HG03575 (cell line): ENCODE data around the gene CCDC187.

Source experiments
- ATAC-seq: cut with Tn5 transposase; IDR thresholded peaks from one replicate; pipeline ENCODE4 v1.9.1; 2021; ENCODE audit not compliant: unreplicated experiment, insufficient number of reproducible peaks, low FRiP score; ENCODE audit errors: extremely low read depth

Gene CCDC187

DNA sequence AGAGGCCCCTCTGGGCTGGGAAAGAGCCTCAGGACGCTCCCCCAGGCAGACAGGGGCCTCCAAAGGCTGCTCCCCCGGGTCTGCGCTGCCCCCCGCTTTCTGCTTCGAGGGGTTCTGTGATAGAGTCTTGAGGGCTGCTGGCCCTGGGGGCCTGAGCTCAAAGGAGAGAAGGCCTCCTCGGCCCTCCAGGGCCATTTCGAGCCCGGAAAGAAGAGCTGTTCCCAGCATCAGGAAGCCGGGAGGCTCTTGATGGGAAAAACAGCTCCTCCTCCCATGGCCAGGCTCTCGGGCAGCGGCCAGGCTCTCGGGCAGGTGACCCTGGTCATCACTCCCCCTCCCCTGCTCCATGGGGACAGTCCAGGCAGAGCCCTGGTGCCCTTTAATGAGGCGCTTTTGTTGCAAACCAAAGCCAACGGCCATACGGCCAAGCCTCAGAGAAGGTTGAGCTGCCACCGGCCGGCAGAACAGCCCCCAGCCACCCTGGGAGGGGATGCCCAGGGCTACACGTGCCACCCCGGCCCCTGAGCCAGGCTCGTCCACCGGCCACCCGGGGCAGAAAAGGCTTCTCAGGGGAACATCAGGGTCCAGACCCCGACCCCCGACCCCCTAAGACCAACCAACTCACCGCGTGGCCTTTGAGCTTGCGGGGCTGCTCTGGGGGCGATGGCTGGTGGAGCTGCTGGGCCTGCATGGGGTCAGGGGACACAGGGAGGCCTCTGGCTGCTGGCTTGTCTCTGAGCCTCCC, 42.0 kb downstream of the CCDC187 start:
- ATAC-seq, result no peak

DNA sequence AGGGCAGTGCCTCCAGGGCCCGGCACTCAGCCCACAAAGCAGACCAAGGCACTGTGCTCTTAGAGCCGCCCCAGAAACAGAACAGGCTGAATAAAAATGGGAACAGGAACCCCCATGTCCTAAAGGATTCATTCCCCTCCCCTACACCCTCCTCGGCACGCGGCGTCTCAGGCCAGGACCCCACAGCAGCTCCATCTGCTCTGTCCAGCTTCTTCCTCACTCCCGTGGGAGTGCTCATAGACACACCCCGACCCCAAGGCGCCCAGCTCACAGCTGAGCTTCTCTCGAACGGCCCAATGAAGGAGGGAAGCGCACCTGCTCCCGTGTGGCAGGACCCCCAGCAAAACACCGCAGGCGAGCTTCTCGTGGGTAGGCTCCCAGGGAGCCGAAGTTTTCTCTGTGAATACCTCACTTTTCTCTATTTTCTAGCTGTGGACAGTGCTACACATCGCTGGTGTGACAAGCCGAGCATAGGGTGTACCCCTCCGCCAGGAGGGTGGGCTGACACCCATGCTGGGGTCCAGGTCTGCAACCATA, 42.9 kb downstream of the CCDC187 start:
- ATAC-seq, result no peak

DNA sequence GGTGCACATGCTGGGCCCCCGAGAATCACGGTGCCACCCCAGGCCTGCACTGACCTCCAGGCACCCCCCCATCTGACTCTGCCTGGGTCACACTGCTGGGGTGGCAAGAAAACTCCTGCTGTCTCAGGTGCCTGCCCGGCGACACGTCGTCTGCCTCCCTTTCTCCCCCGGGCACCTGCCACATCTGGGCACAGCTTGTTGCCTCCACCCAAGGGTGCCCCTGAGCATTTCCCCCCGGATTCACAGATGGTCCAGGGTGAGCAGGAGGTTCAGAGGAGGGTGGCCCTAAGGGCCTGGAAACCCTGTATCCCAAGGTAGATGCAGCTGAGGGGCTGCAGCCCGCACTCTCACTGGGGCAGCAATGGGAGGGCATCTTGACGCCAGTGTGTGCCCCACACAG, 43.4 kb downstream of the CCDC187 start:
- ATAC-seq, result no peak

DNA sequence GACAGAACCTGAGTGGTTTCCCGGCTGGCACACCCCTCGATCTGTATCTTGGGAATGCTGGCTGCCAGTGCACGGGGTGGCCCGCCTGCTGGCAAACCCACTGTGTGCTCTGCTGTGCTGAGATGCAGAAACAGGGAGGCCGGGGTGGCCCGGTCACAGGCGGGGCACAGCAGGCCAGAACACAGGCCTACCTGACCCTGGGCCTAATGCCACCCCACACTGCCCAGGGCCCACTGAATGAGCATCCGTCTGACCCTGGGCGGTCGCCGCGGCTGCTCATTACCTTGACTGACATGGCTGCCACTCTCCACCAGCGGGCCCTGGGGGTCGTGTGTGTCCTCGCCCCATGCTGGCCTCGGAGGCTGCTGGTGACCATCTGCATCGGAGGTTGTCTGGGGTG, 44.1 kb downstream of the CCDC187 start:
- no peak for ATAC-seq

DNA sequence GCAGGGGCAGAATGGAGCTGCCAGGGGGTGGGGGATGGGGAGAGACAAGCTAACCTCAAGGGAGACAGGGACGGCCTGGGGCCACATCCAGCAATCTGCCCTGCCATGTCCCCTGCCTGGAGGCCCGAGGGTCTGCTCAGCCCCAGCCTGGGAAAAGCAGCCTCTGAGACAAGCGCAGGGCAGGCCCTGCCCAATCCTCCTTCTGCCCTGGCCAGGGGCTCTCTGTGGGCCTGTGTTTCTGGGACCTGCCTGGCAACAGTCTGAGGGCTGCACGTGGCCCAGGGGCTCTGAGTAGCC, 44.4 kb downstream of the CCDC187 start:
- ATAC-seq, result no peak

DNA sequence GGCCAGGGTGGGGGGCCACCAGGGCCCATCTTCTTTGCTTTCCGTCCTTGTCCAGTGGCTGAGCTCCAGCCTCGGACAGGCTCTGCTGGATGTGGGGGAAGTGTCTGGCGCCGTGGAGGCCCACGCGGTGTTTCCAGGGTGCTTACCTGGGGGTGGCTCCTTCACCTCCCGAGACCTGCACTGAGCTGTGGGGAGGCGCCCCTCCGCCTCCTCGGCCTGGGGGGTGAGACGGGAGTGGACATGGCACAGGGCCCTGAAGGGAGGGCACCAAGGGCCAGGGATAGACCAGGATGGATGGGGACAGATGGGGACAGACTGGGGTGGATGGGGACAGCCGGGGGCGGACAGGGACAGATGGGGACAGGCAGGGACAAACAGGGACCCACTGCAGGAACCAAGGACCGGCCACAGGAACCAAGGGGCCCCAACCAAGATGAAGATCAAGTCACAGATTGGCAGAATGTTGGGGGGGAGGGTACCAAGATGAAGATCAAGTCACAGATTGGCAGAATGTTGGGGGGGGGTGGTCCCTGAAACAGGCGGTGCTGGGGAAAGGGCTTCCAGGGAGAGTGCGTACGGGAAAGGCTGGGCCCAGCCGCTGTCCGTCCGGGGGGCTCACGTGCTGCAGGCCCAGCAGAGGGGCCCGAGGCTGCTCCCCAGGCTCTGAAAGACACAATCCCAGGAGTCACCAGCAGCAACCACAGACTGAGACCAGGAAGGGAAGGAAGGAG, 44.9 kb downstream of the CCDC187 start:
- no peak for ATAC-seq

DNA sequence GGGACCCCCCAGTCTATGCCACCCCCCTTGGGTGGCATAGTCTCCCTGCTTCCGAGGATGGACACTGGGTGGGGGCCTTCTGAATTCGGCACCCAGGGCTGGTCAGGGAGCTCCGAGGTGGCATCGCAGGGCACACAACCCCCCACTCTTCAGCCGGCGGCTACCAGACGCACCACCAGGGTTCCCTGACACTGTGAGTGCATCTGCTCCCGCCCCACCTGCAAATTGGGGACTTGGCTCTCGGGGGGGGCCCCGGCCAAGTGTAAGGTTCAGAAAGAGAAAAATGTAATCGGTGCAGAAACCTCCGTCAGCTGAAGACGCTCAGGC, 45.6 kb downstream of the CCDC187 start:
- no peak for ATAC-seq

DNA sequence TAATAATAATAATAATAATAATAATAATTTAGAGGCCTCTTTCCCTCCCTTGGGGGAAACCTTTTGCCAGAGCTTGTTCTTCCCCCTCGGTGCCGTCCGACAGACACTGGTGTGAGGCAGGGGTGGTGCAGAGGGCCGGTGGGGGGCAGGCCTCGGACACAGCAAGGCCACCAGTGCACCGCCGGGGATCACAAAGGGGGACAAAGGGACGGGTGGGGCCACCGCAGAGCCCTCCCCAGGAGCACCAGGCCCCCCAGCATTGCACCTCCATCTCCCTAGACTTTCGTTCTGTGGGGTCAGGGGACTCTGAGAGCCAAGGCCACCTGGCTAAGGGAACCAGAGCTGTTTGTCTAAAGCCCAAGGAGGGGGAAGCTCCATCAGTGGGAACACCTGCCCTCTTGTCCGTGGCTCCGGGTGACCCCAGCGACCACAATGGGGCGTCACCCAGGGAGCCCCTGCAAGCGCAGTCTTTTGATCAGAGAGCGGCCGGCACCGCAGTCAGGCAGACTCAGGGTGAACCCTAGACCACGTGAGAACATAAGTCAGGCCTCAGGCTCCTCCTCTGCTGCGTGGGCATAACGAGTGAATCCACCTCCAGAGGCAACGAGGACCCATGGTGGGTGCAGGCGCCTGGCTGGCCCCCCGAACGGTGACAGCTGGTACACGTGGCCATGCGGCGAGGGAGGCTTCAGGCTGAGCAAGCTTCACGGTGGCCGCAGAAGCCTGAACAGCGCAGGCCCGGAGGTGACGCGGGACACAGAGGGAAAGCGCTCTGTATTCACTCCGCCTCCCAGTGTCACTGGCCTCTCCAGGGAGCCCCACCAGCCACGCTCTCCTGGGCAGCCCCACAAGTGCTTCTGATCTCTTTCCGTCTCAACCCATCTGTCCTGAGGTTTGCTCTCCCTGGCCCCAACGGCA, 46.3 kb downstream of the CCDC187 start:
- no peak for ATAC-seq

DNA sequence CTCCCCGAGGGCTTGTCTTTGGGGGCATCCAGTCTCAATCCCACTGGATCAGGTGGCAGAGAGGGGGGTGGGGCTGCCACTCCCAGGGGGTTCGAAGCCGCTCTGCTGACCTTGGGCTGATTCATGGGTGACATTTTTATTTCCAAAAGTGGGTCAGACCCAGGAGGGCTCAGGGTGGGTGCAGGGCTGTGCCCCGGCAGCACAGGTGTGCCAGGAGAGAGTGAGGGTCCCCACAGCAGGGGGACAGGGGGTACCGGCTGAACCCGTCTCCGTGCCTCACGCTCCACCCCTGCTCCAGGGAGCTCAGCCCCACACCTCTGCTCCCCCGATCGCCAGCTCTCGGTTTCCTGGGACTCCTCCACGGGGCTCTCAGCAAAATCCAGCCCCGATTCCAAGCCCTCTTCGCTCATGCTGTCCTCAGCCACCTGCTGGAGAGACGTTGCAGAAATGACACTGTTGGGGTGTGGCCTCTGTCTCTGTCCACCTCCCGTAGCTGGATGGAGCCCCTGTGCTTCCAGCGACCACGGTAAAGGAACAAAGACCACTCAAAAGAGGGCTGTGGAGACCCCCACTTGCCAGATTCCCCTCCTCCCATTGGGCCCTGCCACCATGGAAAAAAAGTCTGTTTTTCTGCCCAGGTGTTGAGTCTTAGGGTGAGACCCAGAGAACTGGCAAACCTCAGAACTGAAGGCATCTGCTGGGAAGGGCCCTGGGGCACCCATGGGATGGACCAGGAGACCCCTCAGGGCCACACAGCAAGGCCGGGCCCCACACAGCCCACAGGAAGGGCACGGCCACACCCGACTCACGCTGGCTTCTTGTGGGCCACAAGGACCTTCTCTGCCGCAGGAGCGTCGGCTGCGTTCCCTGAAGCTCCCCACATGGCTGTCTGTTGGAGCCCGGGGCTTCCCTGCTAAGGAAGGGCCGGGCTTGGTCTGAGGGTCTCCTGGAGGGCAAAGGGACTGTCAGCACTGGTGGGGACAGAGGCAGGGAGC, 47.7 kb downstream of the CCDC187 start:
- no peak for ATAC-seq

DNA sequence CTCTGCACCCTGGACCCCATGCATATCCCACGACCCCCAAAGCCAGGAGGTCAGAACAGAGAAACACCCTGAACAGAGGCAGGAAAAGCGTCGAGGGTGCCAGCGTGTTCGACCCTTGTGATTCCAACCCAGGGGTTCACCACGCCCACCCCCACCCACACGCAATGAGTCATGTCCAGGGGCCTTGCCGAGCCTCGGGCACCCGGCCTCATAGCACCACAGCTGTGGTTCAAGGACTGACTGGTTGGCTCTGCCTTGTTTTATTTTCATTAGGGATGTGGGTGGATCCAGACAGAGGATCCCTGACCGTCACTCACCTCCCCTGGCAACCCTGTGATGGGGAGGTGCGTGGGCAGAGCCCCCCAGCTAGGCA, 48.7 kb downstream of the CCDC187 start:
- ATAC-seq, result no peak

DNA sequence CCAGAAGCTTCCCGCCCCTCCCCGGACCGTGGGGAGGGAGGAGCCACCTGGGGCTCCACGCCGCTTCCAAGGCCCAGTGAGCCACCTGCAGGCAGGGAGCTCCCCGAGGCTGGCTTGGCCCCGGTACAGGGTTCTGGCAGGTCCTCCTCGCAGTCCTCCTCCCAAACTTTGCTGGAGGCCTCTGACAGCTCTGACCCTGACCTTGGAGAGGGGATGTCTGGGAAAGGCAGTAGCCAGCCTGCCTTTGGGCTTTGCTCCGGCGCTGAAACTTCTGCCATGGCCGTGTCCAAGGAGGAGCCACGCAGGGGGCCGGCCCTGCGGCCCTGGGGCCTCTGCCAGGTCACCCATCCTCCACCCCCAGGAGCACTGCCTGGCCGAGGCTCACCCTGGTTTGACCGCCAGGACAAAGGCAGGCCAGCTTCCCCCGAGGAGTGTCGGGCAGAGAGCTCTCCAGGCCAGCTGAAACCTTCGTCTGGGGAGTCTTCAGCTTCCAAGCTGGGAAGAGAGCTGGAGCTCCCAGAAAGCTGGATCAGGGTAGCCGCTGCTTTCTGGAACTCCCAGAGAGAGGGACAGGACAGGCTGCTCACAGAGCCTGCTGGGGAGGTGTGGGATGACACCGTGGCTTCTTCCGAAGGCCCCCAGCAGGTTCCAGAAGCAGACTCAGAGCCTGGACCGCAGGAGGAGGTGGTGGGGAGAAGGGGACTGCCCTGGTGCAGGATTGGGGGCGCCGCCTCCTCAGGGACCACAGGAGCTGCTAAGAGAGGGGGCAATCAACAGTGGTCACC, 49.3 kb downstream of the CCDC187 start:
- no peak for ATAC-seq

DNA sequence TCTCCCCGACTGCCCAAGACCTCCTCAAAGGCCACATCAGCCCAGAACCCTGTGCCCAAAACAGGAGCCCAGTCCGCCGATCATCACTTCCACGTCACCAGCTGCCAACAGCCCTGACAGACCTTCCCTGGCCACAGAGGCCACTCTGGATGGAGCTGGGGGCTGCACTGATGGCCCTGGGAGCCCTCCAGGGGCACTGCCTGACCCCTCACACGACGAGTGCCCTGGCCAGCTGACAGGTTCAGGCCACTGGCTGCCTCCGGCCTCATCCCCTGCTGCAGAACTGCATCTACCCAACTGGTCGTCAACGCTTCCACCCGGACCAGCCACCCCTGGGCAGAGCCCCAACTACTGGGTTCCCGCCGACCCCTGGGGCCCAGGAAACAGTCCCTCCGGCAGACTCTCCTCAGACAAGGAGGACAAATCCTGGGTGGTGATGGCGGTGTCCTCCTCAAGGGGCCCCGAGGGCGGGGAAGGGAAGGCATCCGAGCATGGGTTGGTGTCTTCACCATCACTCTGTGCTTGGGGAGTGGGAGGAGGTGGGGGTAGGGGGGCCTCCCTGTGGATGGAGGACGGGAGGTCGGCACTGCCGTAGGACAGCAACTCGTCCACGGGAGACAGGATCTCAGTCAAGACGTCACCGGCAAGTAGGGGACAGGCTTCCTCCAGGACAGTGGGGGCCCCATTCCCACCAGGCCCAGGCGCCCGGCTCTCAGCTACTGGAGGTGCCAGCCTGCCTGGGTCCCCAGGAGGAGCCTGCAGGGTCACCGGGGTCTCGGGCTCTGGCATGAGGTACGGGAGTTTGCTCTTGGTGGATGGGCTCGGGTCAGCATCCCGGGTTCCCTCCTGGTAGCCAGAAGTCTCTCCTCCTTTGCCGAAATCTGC, 50.4 kb downstream of the CCDC187 start:
- ATAC-seq, result no peak

DNA sequence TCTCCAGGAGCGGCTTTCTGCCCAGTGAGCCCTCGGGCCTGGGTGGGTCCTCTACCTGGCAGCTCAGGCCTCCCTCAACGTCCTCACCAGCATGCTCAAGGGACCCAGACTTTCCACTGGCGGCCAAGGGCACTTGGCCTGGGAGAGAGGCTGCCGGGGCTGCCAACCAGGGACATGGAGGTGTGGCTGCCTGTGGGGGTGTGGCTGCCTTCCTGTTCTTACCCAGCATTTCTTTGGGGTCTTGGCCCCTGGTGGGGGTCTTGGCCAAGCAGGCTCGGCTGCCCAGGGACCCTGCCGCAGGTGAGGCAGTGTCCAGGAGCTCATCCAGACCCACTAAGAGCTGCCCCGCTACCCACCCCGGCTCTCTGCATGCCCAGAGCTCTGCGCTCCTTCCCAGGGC, 51.0 kb downstream of the CCDC187 start:
- no peak for ATAC-seq

DNA sequence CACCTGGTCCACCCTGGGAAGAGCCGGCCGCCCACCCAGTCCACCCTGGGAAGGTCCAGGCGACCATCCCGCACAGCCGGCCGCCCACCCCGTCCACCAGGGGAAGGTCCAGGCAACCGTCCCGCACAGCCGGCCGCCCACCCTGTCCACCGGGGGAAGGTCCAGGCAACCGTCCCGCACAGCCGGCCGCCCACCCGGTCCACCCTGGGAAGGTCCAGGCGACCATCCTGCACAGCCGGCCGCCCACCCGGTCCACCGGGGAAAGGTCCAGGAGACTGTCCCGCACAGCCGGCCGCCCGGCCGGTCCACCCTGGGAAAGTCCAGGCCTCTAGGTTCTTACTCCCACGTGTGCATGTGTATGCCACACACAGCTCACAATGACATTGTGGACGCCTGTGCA, 51.6 kb downstream of the CCDC187 start:
- no peak for ATAC-seq

DNA sequence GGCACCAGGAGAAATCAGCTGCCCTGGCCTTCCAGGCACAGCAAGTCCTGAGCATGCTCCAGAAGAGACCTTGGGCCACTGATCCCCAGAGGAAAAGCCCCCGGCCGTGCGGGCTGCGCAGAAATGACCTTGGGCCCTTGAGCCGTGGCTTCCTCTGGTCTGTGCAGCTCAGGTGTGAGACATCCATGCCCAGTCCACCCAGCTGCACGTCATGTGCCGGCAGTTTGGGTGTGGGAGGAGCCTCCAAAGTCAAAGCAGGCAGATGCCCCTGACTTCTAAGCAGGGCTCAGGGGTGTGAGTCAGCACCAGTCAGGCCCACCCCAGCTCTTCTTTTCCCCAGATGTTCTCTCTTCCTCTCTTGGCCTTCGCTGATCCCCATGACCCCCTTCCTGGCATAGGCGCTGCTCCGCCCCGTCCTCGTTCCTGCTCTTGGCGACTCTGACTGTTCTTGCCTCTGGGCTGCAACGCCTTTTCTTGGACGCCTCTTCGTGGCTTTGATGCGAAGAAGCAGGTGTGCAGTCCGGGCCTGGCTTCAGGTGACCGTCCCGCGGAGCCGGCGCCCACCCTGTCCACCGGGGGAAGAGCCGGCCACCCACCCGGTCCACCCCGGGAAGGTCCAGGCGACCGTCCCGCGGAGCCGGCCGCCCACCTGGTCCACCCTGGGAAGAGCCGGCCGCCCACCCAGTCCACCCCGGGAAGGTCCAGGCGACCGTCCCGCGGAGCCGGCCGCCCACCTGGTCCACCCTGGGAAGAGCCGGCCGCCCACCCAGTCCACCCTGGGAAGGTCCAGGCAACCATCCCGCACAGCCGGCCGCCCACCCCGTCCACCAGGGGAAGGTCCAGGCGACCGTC, 52.4 kb downstream of the CCDC187 start:
- no peak for ATAC-seq

DNA sequence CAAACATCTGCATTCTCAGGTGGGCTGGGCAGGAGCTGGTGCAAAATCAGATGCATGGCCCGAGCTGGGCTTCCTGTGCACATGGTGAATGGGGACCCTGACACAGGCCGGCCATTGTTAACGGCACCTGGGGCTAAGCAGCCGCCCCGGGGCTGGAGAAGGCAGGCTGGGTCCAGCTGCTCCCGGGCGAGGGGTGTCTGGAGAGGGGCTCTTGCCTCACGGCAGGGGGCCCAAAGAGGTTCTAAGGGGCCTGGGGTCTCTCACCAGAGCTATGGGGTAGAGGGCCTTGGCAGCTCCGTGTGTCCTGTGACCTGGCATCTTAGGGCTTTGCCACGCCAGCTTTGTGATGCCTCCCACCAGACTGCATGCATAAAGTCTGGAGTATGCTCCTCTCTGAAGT, 53.2 kb downstream of the CCDC187 start:
- no peak for ATAC-seq
